Gastroesophageal sphincter (tissue), 3 donors: Measurements from ENCODE around the gene SAMD9L.

Source experiments
- CTCF ChIP-seq, 4 experiments: fragments of 200-600 bp in 2 of 4; fragments of 450-650 bp in 2 of 4; sonication (generic) in 1 of 4; IDR thresholded peaks; one replicate each; pipeline ENCODE4 v1.5.1; 2017 to 2019; ENCODE audit warnings: antibody characterized with exemption in 4 of 4, mild to moderate bottlenecking in 2 of 4, moderate library complexity in 2 of 4
- POLR2A ChIP-seq, 2 donors: fragments of 450-650 bp; IDR thresholded peaks; one replicate each; pipeline ENCODE4 v1.6.1; 2017; ENCODE audit warnings: antibody characterized with exemption in 2 of 2, mild to moderate bottlenecking in 2 of 2, moderate library complexity in 1 of 2
- POLR2AphosphoS5 ChIP-seq: sonication (generic); formaldehyde crosslinking; IDR thresholded peaks from one replicate; pipeline ENCODE4 v1.6.1; 2017; ENCODE audit warnings: antibody characterized with exemption

DNA sequence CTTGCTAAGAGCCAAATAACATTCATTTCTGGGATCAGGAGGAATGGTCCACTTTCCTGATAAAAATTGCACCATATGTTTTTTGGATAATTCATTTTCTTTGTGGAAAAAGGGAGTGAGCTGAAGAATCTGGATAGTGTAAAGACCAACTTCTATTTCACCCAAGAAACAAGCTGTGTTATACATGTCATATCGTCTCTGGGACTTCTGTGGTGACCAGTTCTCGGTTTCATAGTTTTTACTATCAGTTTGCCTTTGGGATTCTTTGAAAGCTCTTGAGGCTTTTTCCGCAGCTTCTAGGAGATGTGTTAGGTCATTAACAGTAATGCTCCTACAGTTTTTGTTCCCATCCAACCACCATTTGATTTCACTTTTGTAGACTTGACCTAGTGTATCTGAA, 16.0 kb downstream of the SAMD9L start:
- TF ChIP-seq CTCF (IDR thresholded peaks at IDR 0.05) (no peak), POLR2AphosphoS5 (no peak), POLR2A (IDR thresholded peaks at IDR 0.05) (no peak)
